HG02973 (cell line): ENCODE data around the gene ENDOV.

Source experiments
- ATAC-seq: cut with Tn5 transposase; IDR thresholded peaks from one replicate; pipeline ENCODE4 v1.9.1; 2021; ENCODE audit warnings: moderate library complexity; ENCODE audit not compliant: unreplicated experiment

ENDOV gene

DNA sequence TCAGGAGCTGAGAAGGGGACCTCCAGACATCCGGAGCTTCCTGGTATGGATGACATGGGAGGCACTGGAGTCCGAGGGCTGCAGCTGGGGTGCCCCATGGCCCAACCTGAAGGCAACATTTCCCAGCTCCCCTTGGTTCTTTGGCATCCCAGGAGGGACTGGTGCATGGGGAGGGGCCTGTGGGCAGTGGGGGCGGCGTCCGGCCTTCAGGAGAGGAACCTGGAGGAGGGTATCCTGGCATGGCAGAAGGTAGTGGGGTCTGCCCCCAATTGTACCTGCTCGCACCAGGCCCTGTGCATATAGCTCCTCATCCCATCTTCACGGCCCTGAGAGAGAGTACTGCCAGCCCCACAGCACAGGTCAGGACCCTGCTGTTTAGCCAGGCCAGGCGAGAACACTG lies 49.5 kb downstream of the ENDOV start:
- ATAC-seq = no peak

DNA sequence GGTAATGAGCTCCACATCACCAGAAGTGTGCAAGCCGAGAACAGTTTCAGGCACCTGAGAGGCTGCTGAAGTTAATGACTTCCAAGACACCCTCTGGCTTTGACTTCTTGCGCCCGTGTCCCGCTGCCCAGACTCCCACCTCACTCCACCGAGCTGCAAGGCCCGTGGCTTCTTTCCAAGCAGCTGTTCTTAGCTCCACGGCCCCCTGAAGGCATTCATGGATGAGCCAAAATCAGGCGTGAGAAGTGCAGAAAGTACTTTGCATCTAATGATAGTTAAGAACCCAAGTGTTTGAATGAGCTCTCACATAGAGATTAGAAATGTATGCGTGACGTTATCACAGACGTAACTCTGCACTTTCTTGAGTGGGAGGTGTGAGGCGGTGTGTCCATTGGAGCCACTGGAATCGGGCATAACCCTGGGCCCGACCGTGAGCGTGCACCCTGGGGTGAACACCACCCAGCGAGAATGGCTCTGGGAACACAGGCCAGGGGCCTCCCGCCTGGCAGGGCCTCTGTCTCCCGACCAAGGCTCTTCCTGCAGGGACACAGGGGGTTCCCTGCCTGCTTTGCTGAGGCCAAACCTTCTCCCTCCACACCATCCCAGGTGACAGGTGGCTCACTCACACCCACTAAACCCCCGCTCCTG lies 50.5 kb downstream of the ENDOV start:
- no peak for ATAC-seq

DNA sequence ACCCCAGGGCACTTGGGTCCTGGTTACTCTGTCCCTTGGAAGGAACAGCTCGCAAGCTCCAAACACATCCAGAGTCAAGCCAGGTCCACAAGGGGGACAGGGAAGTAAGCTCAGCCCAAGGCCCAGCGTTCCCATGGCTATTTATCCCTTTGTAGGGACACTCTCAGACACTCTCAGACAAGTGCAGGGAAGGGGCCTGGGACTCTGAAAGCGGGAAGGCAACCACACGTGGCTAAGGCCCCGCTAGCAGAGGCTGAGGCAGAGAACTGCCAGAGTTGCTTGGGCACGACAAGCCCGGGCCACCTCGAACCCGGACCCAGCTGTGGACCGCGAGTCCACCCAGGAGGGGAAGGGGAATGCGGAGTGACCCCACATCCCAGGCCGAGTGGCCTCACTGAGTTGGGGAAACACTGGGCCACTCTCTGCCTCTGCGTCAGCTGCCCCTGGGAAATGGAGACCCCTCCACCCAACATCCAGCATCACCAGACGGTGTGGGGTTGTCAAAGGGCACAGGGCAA lies 51.3 kb downstream of the ENDOV start:
- ATAC-seq = no peak

DNA sequence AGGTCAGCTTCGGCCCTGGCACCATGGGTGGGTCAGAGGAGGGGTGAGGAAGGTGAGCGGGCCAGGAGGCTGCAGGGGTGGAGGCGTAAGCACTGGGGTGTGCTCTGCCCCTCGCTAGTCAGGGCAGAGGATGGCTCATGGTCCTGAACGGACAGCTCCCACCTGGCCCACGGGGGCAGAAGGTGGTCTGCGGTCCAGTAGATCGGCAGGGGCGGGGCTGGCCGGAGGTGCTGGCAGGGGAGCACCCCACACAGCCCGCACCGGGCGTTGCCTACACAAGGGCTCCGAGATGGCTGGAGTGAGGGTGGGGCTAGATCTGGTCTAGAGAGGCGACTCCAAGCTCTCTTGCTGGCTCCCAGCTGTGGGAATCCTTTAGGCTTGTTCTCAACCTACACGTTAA lies 53.3 kb downstream of the ENDOV start:
- no peak for ATAC-seq

DNA sequence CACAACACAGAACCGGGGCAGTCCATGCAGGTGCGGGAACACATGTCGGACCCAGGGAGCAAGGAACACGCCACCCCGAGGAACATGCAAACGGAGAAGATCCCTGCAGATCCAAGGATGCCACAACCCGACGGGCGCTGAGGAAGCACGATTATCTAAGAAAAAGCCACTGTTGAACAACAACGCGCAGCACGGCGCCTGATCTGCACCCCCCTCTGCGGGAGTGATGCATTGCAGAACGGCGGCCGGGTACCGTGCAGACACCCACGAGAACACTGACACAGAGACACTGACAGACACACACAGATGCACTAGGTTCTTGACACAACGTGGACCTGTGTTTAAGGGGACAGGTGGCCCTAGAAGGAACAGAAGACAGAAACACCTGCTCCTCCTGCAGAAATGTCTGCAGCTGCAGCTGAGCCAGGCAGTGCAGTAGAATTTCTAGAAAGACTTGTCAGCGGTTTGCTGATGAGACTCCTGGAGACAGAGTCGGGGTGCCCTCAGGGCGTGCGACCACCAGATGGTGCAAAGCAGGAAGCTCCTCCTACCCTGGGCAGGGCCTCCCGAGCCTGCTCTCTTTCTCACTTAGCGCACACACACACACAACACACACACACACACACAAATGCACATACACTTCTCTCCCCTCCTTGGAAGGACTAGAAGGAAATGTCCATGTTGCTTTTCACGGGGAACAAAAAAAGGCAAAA lies 54.0 kb downstream of the ENDOV start:
- ATAC-seq = no peak

DNA sequence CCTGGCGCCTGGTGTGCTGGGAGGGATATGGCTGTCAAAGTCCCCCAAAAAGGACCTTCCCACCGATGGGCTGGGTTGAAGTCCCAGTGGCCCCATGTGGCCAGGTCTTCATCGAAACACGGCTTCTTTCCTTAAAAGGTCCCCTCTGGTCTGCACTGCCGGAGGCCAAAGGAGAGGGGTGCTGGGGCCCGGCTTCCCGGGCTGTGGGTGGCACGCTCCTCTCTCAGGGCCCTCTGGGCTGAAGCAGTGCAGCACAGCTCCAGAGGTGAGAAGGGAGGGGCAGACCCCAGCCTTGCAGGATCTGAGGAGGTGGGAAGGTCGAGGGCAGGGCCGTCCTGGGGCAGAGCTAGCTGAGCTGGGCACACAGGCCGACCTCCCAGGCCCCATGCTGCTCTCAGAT lies 54.7 kb downstream of the ENDOV start:
- no peak for ATAC-seq

DNA sequence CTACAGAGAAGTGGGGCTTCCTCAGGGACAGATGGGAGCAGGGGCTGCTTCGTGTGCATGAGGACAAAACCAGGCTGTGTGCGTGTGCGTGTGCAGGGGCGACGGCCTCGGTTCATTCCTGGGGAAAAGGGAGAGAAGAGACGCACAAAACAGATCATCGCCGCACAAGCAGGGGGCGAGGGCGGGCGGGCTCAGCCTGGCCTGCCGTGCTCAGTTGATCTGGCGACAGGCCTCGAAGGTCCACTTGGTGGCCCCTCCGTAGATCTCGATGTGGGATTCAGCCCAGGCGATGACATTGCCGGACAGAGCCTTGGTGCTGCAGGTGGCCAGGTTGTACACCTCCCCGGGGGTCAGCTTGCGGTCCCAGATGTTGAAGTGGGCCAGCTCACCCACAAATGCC lies 55.6 kb downstream of the ENDOV start:
- ATAC-seq = no peak

DNA sequence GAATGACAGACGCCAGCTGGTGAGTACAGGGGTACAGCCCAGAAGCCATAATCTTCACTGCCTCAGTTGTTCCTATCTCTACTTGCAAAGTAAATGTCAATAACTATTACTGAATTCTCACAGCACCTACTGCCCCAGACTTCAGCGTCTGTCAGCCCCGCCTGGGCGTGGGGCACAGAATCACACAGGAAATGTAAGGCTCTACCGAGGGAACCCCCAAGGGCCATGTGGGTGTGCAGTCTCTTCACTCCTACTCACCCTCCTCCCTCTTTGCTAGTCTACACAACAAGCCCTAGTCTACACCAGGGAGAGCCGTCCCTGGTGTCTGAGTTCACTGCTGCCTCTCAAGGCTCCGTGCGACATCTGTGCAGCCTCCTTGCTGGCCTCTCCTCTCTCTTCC lies 57.0 kb downstream of the ENDOV start:
- ATAC-seq = no peak

DNA sequence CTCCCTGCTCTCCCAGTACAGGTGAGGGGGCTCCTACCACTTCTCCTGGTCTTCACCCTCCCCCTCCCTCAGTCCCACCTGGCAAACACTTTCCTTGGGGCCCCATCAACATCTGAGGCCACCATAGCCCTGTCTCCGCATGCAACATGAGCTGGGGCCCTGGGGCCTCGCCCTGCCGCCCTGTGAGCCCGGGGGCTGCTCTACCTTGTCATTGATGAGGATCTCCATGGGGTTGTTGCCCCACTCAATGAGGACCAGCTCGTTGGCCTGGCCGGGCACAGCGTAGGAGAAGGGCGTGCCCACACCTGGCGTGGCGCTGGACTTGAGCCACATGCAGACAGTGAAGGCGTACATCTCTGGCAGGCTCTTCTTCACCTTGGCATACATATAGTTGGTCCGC lies 58.0 kb downstream of the ENDOV start:
- ATAC-seq = no peak

DNA sequence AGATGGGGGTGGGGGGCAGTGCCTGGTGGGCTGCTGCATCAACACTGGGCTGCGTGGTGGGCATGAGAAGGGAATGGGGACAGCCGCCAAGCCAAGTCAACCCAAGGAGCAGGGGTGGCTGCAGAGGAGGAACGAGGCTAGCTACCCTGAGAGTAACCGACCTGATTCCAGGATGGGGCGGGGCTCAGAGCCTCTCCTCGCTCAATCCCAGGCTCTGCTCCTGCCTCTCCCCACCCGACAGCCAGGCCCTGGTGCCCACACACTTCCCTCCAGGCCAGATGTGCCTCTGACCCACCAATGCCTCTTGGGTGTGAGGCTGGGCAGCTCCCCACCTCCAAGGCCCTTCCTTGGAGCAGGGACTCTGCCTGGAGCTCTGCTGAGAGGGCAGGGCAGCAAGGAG lies 58.7 kb downstream of the ENDOV start:
- ATAC-seq = no peak

DNA sequence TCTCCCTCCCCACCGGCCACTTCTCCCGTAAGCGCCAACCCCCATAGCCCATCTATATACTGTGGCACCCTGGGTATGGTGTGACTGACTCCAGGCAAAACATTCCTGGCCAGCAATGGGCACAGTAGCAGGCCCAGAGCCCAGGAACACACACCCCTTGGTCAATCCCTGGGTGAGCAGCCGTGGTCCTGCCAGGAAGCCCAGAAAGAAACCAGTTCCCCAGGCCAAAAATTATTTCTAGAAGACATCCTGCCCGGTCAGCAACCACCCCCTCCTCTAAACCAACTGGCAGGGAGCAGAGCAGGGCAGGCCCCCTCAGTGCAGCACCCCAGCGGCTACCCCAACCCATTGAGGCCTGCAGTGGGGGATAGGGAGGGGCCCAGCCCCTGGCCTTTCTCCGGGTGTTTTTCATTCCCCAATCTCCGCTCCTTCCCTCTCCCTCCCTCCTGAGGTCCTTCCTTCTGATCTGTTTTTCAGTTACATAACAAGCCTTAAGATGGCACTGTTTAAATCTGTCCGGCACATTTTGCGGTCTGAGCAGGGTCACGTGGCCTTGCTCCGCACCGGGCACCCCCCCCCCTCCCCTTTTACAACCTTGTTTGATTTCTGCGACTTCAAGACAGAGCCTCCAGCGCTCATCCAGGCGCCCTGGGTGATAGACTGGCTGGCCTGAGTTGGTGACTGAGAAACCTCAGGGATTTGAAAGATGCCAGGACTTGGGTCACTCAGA lies 59.4 kb downstream of the ENDOV start:
- ATAC-seq = no peak

DNA sequence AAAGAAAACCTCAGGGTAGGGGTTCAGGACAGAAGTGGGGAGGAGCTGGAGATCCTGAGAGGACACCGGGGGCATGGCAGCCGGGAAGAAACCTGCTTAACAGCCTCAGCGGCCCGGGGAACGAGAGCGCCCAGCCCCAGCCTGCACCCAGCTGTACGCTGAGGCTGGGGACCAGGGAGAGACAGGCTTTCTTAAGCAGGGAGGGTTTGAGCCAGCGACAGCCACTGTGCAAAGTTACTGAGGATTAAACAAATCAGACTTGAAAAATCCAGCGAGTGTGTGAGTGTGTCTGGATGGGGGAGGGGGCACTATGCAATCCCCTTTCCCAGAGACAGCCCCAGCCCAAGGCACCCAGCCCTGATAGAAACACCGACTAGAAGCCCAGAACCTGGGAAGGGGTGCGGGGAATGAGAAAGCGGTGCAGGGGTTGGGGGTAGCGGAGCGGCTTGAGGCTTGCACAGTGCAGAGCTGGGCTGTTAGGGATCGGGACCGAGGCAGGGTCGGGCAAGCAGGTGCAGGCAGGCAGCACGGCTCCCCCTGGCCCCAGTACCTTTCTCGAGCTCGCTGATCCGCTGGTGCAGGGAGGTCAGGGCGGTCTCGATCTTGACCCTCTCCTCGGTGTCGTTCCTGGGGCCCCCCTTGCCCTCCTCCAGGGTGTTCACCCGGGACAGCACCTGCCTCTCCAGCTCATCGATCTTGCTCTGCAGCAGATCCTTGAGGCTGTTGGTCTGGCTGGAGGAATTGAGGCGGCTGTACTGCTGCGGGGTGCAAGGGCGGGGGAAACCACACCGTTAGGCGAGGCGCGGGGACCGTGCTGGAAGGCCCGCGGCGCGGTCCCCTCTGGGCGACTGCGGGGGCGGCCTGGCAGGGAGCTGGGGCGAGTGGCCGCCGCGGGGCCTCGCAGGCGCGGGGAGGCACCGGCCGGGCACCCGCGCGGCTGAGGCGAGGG lies 60.3 kb downstream of the ENDOV start:
- no peak for ATAC-seq

DNA sequence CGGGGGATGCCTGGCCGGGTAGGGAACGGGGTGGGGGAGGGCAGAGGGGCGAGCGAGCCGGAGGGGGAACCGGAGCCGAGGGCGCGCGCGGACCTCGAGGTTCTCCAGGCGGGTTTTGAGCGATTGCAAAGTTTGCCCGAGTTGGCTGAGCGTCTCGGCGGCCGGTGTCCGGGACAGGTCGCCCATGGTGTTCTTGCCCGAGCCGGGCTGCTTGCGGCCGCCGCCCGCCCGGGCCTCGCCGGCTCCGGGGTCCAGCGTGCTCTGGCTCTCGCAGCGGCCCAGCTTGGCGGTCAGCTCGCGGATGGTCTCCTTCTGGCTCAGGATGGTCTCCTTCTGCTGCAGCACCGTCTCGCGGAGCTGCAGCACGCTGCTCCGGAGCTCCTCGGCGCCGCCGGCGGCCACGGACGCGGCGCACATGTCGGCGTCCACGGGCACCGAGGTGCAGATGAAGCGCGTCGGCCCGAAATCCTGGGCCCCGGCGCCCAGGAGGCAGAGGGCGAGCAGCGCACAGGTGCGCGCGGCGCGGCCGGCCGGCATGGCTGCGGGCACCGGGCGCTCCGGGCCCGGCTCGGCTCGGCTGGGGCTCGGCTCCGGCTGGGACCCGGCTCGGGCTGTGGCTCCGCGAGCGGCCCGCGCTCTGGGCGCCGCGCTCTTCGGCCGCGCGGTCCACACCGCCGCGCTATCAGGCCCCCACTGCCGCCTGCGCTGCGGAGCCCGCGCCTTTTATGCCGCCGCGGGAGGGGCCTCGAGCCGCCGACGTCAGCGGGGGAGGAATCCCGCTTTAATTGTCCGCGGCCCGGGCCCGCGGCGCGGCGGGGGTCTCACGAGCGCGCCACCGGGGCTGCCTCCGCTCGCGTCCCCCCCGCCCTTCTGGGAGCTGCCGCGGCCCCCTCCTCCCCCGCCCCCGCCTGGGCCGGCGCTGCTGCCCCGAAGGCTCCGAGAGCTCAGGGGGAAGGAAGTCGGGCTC lies 61.2 kb downstream of the ENDOV start, which contains the start of gene NPTX1:
Gene NPTX1 (minus strand): TSS at position 698 of the 967 bp plus-strand sequence. CDS start 161 bp downstream, at position 537.
- no peak for ATAC-seq

DNA sequence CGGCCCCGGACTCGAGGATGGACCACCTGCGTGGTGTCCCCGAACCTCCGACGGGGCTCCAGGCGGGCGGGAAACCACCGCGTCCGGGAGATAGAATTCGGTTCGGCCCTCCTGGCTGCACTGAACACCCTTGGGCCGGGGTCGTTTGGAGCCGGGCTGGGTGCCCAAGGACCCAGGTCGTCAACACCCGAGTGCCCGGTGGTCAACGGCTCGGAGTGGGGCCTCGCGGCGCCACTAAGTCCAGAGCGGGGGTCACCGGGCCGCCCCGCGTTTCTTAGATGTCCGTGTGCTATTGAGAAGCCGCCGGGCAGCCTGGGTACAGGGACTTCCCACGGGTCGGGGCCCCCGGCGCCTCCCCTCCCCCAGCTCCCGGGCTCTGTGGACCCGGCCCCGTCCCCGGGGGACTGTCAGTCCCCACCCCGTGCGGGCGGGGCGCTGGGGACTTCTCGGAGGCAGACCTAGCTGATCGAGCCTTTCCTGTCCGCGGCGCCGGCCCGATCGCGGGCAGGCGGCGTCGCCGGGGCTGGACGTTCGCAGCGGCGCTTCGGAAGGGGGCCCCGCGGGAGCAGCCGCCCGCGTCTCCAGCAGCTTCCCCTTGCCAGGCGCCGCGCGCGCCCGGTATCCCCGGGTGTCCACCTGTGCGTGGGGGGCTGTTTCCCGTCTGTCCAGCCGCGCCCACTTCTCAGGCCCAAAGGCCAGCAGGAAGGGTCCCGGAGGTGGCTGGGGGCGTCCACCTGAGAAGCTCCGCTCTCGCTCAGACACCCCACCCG lies 62.1 kb downstream of the ENDOV start:
- ATAC-seq = no peak

DNA sequence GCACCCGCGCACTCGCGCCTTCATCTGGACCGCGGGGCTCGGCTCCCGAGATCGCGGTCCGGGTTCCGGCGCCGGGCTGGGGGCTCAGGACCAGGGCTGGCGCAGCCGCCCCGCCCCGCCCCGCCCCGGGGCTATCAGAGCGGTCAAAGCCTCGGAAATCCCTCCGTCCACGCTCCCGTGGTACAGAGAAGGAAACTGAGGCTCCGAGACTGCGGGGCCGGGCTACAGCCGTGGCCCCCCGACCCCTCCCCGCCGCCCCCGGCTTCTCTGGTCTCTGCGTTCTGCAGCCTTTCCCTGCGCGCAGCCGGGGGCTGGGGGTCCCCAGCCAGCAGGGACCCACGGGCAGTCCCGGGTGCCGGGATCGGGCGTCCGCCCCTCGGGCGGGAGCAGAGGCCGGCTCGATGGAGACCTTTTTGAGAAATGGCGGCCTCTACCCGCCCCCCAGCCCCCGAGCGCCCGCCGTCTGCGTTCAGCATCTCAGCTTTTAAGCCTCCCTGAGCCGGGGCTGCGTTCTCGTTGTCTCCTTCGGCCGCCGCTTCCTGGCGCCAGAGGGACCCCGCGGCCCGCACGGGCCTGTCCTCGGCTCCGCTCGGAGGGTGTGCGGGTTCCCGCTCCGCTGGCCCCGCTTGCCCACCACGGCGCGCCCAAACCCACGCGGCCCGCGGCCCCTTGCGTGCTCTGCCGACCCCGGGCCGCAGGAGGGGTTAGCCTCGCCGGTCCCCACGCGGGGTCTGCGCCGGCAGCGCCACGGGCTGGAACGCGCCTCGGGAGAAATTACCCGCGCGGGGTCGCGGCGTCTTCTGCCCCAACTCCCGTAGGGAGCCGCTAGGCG lies 62.9 kb downstream of the ENDOV start:
- no peak for ATAC-seq

DNA sequence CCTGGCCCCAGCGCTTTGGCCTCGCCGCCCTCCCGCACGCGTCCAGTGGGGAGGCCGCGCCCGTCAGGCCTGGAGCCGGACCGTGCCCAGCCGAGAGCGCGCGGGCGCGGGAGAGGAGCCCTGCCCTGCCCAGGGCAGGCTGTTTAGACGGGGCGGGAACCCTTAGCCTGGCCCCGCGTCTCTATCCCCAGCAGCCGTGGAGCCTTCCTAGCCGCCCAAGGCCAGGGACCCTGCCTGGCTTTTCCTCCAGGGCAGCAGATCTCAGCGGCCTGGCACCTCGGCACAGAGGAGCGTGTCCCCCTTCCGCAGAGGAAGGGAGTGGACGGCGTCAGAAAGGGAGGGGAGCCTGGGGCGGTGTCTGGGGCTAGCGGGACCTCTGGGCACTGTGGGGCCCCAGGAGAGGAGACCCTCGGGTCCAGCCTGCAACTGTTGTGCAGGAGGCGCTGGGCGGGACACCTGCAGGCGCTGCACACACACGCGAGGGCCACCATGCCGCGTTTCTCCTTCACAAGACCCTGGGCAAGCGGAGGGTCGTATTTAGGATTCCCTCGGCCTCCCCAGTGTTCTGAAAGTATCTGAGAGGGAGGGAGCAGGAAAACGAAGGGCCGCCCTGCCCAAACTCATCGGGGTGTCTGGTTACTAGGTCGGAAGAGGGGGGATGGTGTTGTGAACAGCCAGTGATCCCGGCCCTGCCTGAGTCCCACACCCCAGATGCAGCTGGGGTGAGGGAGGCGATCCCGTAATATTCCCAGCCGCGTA lies 63.7 kb downstream of the ENDOV start:
- ATAC-seq = no peak

DNA sequence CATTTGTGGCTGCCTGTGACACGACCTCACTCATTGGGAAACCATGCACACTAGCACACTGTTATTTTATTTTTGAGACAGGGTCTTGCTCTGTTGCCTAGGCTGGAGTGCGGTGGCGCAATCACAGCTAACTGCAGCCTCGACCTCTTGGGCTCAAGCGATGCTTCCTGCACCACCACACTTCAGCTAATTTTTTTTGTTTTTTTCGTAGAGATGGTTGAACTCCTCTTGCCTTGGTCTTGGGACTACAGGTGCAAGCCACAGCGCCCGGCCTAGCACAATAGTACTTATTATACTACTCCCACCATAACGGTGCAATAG lies 64.2 kb downstream of the ENDOV start:
- ATAC-seq = no peak
